ENCODE results near the gene FBN3.
"Not testable (repeated sequence)": the region's sequence is repeated elsewhere in the genome, so short reads cannot be mapped to it uniquely, and the experiment has no call there.

FBN3 gene

GRCh38 chr19:8117991-8118390 is 31.4 kb downstream of the FBN3 start:
- no peak for DNase-seq

DNA sequence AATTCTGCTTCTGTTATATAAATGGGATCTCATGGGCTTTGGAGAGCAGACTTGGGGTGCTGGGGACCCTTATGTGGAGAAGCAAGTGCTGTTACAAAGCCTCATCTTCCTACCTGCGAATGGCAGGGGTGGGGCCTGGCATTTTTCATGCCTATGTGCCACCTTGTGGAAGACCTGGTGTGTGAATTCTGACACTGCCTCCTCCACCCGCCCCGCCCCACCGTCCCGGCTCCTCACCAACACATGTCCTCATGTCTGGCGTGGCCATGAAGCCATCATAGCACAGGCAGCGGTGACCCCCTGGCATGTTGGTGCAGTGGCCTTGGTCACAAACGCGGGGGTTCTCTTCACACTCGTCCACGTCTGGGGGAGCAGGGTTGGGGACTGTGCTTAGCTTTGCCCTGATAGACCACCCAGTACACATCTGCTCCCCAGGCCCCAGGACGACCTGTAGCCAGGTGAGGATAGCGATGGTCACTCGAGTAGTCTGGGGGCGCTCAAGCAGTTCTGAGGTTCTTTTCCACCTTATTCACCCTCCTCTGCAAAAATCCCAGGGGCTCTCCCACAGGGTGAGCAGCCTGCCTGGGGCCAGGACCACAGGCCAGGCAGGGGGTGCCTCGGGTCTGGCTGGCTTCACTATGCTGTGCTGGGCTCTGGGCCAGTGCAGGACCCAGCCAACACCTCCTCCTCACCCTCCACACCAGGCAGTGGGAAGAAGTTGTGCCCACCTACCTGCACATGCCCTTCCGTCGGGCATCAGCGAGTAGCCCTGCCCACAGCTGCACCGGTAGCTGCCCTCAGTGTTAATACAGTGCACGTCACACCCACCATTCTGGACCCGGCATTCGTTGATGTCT is 32.7 kb downstream of the FBN3 start:
- DNase-seq = no peak

GRCh38 chr19:8115805-8116396 is 33.5 kb downstream of the FBN3 start:
- no peak for DNase-seq

DNA sequence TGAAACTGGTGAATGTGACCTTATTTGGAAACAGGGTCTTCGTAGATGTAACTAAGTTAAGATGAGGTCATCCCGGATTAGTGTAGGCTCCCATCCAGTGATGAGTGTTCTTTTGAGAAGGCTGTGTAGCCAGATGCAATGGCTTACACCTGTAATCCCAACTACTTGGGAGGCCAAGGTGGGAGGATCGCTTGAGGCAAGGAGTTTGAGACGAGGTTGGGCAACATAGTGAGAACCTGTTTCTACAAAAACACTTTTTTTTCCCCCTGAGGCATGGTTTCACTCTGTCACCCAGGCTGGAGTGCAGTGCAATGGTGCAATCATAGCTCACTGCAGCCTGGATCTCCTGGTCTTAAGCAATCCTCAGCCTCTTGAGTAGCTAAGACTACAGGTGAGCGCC is 36.4 kb downstream of the FBN3 start:
- no peak for DNase-seq

GRCh38 chr19:8111376-8111775 is 38.0 kb downstream of the FBN3 start:
- DNase-seq = no peak

- no peak for DNase-seq
Measured at GRCh38 chr19:8110931-8111330, 38.5 kb downstream of the FBN3 start.

DNA sequence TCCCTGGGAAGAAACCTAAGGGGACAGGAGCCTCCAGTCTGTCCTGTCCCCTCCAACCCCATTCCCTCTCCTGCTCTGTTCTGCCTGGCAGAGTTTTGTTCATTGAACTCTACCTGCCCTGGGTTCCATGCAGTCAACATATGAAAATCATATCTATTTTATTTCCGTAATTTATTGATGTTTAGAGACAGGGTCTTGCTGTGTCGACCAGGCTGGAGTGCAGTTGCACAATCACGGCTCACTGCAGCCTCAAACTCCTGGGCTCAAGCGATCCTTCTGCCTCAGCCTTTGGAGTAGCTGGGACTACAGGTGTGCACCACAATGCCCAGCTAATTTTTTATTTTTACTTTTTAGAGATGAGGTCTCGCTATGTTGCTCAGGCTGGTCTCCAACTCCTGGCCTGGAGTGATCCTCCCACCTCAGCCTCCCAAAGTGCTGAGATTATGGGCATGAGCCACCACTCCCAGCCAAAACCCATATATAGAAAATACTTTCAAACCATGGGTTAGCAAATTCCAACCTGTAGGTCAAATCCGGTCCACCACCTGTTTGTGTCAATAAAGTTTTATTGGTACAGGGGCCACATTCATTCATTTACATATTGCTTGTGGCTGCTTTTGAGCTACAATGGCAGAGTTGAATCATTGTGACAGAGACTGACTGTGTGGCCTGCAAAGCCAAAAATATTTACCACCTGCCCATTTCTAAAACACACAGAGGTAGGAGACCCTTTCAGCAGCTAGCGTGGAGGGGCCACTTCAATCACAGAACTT is 39.3 kb downstream of the FBN3 start:
- DNase-seq = no peak

DNA sequence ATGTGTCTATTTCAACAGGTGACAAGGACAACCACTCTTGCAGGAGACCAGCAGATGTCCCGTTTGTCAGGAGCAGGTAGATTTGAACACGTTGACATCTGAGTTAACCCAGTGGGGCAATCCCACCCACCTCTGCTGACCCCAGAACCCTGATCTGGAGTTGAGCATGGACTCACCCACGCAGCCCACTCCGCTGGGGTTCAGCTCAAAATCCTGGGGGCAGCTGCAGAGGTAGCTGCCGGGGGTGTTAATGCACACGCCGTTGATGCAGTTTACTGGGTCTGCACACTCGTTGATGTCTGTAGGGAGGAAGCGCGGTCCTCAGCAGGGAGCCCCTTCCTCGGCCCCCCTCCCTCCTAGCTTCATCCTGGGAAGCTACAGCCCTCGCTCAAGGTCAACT is 39.9 kb downstream of the FBN3 start:
- no peak for DNase-seq

GRCh38 chr19:8108560-8109445 is 40.6 kb downstream of the FBN3 start:
- no peak for DNase-seq

- no peak for DNase-seq
Measured at GRCh38 chr19:8107301-8107903, 42.0 kb downstream of the FBN3 start.

DNA sequence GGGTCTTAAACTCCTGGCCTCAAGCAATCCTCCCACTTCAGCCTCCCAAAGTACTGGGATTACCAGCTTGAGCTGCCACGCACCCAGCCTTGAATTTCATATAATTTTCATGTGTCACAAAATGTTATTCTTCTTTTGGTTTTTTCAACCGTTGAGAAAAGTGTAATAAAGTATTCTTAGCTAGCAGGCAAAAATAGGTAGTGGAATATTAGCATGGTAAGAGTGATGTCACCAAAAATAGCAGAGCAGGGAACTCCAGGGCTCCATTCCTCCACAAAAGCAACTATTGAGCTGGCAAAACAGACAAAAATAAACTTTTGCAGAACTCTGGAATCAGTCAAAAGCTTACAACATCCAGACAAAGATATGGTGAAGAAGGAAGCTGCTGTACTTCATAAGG is 43.9 kb downstream of the FBN3 start:
- DNase-seq = no peak

DNA sequence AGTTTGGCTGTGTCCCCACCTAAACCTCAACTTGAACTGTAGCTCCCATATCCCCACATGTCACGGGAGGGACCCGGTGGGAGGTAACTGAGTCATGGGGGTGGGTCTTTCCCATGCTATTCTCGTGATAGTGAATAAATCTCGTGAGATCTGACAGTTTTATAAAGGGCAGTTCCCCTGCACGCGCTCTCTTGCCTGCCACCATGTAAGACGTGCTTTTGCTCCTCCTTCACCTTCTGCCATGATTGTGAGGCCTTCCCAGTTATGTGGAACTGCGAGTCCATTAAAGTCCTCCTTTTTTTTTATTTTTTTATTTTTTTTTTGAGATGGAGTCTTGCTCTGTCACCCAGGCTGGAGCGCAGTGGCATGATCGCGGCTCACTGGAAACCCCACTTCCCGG is 47.5 kb downstream of the FBN3 start:
- DNase-seq = not testable (repeated sequence)

DNA sequence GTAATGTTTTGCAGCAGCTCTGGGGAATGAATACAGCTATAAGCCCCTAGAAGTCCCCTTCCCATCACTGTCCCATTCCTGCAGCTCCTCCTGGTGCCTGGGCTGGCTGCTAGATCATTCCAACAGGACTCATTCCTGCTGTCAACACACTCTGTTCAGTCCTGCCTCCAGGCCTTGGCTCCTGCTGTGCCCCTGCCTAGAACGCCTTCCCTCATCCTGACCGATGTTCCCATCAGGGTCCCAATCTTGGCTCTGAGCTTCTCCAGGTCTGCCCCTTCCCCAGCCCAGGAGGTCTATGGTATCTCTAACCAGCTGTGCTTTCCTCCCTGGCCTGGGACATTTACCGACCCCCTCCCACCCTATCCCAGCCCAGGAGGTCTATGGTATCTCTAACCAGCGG is 48.1 kb downstream of the FBN3 start:
- no peak for DNase-seq

- DNase-seq = no peak
Measured at GRCh38 chr19:8097681-8098567, 51.5 kb downstream of the FBN3 start.

- no peak for DNase-seq
Measured at GRCh38 chr19:8097198-8097597, 52.2 kb downstream of the FBN3 start.

- DNase-seq = no peak
Measured at GRCh38 chr19:8096071-8096470, 53.3 kb downstream of the FBN3 start.

DNA sequence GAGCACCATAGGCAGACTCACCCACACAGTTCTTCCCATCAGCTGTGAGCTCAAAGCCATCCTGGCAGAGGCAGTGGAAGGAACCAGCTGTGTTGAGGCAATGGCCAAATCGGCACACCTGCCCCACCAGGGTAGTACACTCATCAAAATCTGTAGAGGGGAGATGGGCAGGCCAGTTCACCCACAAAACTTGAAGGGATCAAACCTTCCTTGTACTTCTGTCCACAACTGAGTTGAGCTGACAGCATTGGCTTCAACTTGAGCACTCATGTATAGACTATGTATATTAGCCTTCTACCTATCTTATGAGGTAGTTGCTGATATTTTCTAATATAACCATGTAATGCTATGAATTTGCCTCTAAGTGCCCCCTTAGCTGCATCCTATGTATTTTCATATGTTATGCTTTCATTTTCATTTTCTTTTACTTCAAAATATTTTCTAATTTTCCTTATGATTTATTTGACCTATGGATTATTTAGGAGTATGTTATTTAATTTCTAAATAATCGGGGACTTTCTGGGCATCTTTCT is 54.0 kb downstream of the FBN3 start:
- no peak for DNase-seq

GRCh38 chr19:8094336-8094735 is 55.1 kb downstream of the FBN3 start:
- DNase-seq = no peak

DNA sequence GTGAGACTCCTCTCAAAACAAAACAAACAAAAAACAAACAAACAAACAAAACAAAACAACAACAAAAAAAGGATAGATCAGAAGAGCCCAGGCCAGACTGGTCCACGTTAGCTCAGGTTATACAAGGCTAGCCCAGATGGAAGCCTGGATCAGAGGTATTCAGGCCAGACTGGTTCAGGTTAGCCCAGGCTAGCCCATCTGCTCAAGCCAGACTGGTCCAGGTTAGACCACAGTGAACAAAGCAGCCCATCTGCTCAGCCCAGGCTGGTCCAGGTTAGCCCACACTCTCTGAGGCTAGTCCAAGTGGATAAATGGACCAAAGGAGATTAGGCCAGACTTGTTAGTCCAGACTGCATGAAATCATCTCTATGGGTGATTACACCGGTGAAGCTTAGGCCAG is 55.7 kb downstream of the FBN3 start:
- no peak for DNase-seq

DNA sequence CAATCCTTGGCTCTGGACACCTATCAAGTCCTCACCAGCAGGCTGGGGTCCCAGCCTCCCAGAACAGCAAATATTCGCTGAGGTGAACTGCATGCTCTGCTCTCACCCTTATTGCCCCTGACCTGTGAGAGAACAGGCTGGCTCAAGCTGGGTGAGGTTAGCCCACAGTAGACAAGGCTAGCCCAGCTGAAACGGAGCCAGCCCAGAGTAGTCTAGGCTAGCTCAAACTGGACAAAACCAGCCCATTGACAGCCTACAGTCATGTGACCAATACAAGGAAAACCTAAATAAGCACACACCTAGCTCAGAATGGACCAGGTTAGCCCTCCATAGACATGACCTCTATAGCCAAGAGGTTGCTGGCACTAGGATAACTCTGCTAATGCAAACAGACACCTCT is 58.4 kb downstream of the FBN3 start:
- DNase-seq = no peak

All from fibroblast of skin of scalp (primary cell).